ENCODE results near the gene GPN1.

- TF ChIP-seq POLR2A (IDR thresholded peaks at IDR 0.05; ENCODE audit: low read depth, low read length) = no peak
- TF ChIP-seq POLR2AphosphoS5 (IDR thresholded peaks at IDR 0.05; ENCODE audit: low read depth, low read length) = no peak
- no peak for TF ChIP-seq TAF1 (IDR thresholded peaks at IDR 0.05; ENCODE audit: low read depth, low read length)
- no peak for TF ChIP-seq PAX5 (IDR thresholded peaks at IDR 0.05; ENCODE audit: insufficient read depth, low read length, severe bottlenecking)
Observed at GRCh38 chr2:27634291-27634690, 5.4 kb downstream of the GPN1 start.

Measured in GM12891 (cell line).